ENCODE measurements around the gene ROBO2. TPM values are rescaled to one million over a fixed set of nuclear protein-coding genes. Genes with fewer than 3 reads are reported as not detected.
A peak's percentile ranks its signal among the peaks of the same experiment; 100 is the strongest.

Gene ROBO2
- total RNA-seq, 1 donor from 2014 or later: 0.79 TPM

- no peak for TF ChIP-seq CTCF (IDR thresholded peaks at IDR 0.05; ENCODE audit: insufficient read depth, low read length, severe bottlenecking)
- H3K36me3 ChIP-seq (ENCODE audit: control insufficient read depth, insufficient read depth, low read length): no peaks in the 10 kb centered on the region
- FAIRE-seq (no peak), DNase-seq (ENCODE audit: low read depth) (no peak)
- H3K27me3 ChIP-seq (ENCODE audit: control insufficient read depth, insufficient read depth, low read length): no peaks in the 10 kb centered on the region
- no peak overlapping the region for H3K4me3 ChIP-seq (ENCODE audit: low read depth, low read length)
Observed at GRCh38 chr3:77601823-77602415, 562.0 kb downstream of the ROBO2 start.

- FAIRE-seq (no peak), DNase-seq (ENCODE audit: low read depth) (no peak)
- TF ChIP-seq CTCF (IDR thresholded peaks at IDR 0.05; ENCODE audit: insufficient read depth, low read length, severe bottlenecking): no peak
- Histone ChIP-seq H3K27me3 (ENCODE audit: control insufficient read depth, insufficient read depth, low read length) (no peaks in the 10 kb centered on the region), H3K36me3 (ENCODE audit: control insufficient read depth, insufficient read depth, low read length) (no peaks in the 10 kb centered on the region), H3K4me3 (ENCODE audit: low read depth, low read length) (no peak overlapping the region)
Observed at GRCh38 chr3:77602722-77603121, 562.8 kb downstream of the ROBO2 start.

GRCh38 chr3:77605308-77605707 is 565.4 kb downstream of the ROBO2 start:
- TF ChIP-seq CTCF (IDR thresholded peaks at IDR 0.05; ENCODE audit: insufficient read depth, low read length, severe bottlenecking): no peak
- Histone ChIP-seq H3K4me3 (ENCODE audit: low read depth, low read length) (no peak overlapping the region), H3K36me3 (ENCODE audit: control insufficient read depth, insufficient read depth, low read length) (no peaks in the 10 kb centered on the region), H3K27me3 (ENCODE audit: control insufficient read depth, insufficient read depth, low read length) (no peaks in the 10 kb centered on the region)
- peak; percentile 8 for DNase-seq (ENCODE audit: low read depth)
- FAIRE-seq: no peak

- H3K36me3 ChIP-seq (ENCODE audit: control insufficient read depth, insufficient read depth, low read length): no peaks in the 10 kb centered on the region
- H3K4me3 ChIP-seq (ENCODE audit: low read depth, low read length): no peak overlapping the region
- TF ChIP-seq CTCF (IDR thresholded peaks at IDR 0.05; ENCODE audit: insufficient read depth, low read length, severe bottlenecking): no peak
- H3K27me3 ChIP-seq (ENCODE audit: control insufficient read depth, insufficient read depth, low read length): no peaks in the 10 kb centered on the region
- peak; percentile 50 for DNase-seq (ENCODE audit: low read depth)
- FAIRE-seq: no peak
Observed at GRCh38 chr3:77605865-77606264, 566.0 kb downstream of the ROBO2 start.

- no peak overlapping the region for H3K4me3 ChIP-seq (ENCODE audit: low read depth, low read length)
- FAIRE-seq: no peak
- no peaks in the 10 kb centered on the region for H3K36me3 ChIP-seq (ENCODE audit: control insufficient read depth, insufficient read depth, low read length)
- no peaks in the 10 kb centered on the region for H3K27me3 ChIP-seq (ENCODE audit: control insufficient read depth, insufficient read depth, low read length)
- DNase-seq (ENCODE audit: low read depth): peak; percentile 13
- no peak for TF ChIP-seq CTCF (IDR thresholded peaks at IDR 0.05; ENCODE audit: insufficient read depth, low read length, severe bottlenecking)
Observed at GRCh38 chr3:77606372-77606771, 566.5 kb downstream of the ROBO2 start.

- FAIRE-seq (no peak), DNase-seq (ENCODE audit: low read depth) (no peak)
- H3K27me3 ChIP-seq (ENCODE audit: control insufficient read depth, insufficient read depth, low read length): no peaks in the 10 kb centered on the region
- H3K36me3 ChIP-seq (ENCODE audit: control insufficient read depth, insufficient read depth, low read length): no peaks in the 10 kb centered on the region
- no peak overlapping the region for H3K4me3 ChIP-seq (ENCODE audit: low read depth, low read length)
- no peak for TF ChIP-seq CTCF (IDR thresholded peaks at IDR 0.05; ENCODE audit: insufficient read depth, low read length, severe bottlenecking)
Observed at GRCh38 chr3:77618686-77619085, 578.8 kb downstream of the ROBO2 start.
